A549 (cell line): Measurements from ENCODE around the gene LDB1.

Experiments
- CTCF ChIP-seq: fragments of >200 bp; sonication (Bioruptor Twin); formaldehyde crosslinking; IDR thresholded peaks from 3 replicates; pipeline ENCODE4 v1.5.1; 2016
- JUNB ChIP-seq: fragments of >200 bp; sonication (Bioruptor Twin); formaldehyde crosslinking; IDR thresholded peaks from 2 replicates; pipeline ENCODE4 v1.6.1; 2016
- REST ChIP-seq: fragments of 200-600 bp; sonication (generic); IDR thresholded peaks from 2 replicates; pipeline ENCODE4 v1.6.1; 2016; ENCODE audit warnings: antibody characterized with exemption, mild to moderate bottlenecking, moderate library complexity

GRCh38 chr10:102069071-102069470, 51.1 kb downstream of the LDB1 start:
- TF ChIP-seq CTCF (no peak), REST (no peak), JUNB (no peak)
